Measurements from ENCODE around the gene IDH2. TPM values are rescaled to one million over a fixed set of nuclear protein-coding genes. Genes with fewer than 3 reads are reported as not detected.

IDH2 gene
- total and polyA plus RNA-seq, 2 of the 13 experiments (the other 11 are each of a cell fraction or from before 2014, with no cell fraction given): 121 to 145 TPM

- no peak for TF ChIP-seq ZNF724P (CRISPR knock-in tag; IDR thresholded peaks at IDR 0.05; ENCODE audit: borderline replicate concordance)
- no peak for TF ChIP-seq HIC2 (CRISPR knock-in tag; IDR thresholded peaks at IDR 0.05; ENCODE audit: low read depth)
Observed at GRCh38 chr15:90036806-90037510, 65.3 kb downstream of the IDH2 start (continued).

DNA sequence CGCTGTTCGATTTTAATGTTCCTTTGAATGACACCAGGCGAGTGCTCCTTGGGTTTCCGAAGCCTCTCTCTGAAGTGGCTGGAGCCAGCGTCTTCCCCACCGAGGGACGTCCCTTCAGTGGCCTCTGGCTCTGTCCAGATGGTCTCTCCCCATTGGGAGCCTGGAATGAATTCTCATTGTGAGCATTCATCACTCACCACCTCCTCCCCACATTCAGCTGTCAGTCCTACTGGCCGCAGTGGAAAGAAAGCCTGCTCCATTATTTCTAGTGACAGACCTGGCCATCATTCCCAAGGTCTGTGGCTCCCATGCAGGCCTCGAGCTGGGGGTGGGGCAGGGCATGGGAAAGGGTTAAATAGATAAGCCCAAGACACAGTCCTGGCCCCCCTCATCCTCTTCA lies 65.9 kb downstream of the IDH2 start:
- in situ Hi-C loops (cut with HindIII; ENCODE audit: extremely low pct_ligation_motif_present, low pct_unique_long_range_greater_than_20kb) (no loop called here), intact Hi-C loops (cut with micrococcal nuclease; ENCODE audit: unreplicated experiment) (loop anchor here (5.0 kb wide), 1 partner anchor 34 kb away; the partner anchor contains the start of gene ZNF710)
- no peaks in the 10 kb centered on the region; a peak in 2 of 5 replicates for H3K36me3 ChIP-seq (replicated peaks in 1 of 2; ENCODE audit: control insufficient read depth in 1 of 2, insufficient read depth in 2 of 2, low read length in 2 of 2)
- H3K27me3 ChIP-seq (ENCODE audit: control insufficient read depth in 1 of 2, insufficient read depth in 2 of 2, low read length in 2 of 2): no peaks in the 10 kb centered on the region
- no peak overlapping the region for H3K4me2 ChIP-seq (ENCODE audit: low read depth, low read length)
- no peak overlapping the region for H2AFZ ChIP-seq (ENCODE audit: low read length)
- 97% methylated on average over 8 of the region's 9 CpGs for WGBS (ENCODE audit: low lambda C conversion rate)
- ChIA-PET POLR2A (interaction anchor here (1.1 to 5.1 kb wide), 3 partner anchors 18 to 33 kb away, joined by 3 to 41 read pairs (median 5); partner anchors contain the start of gene ZNF710), CTCF (ENCODE audit: low intra/inter-chr PET ratio, low total read pairs) (no interaction called here)
- FAIRE-seq (no peak), DNase-seq (ENCODE audit: low spot score) (no peak), ATAC-seq (no peak)
- BruUV-seq (replicated peaks): no TSS peak
- H3K4me3 ChIP-seq (replicated peaks in 1 of 3; ENCODE audit: insufficient read depth in 1 of 3, low read depth in 2 of 3, low read length in 3 of 3): no peak overlapping the region
- H3K9ac ChIP-seq (ENCODE audit: insufficient read depth, low read depth, low read length): no peak overlapping the region
- H4K20me1 ChIP-seq (ENCODE audit: insufficient read depth, low read length): peaks cover 4% of the 10 kb centered on the region; the same call in 1 of the 2 replicates
- peaks cover 82% of the 10 kb centered on the region for H3K4me1 ChIP-seq (ENCODE audit: insufficient read depth, low read length)
- no peaks in the 10 kb centered on the region for H3K9me3 ChIP-seq (ENCODE audit: low read length)
- H3K79me2 ChIP-seq (ENCODE audit: insufficient read depth, low read length): peaks cover 33% of the 10 kb centered on the region
- H3K27ac ChIP-seq (ENCODE audit: extremely low read length, insufficient read depth, low read length): no peak overlapping the region
- TF ChIP-seq SCMH1 (CRISPR knock-in tag; IDR thresholded peaks at IDR 0.05; ENCODE audit: borderline replicate concordance): no peak
- no peak for TF ChIP-seq KLF12 (CRISPR knock-in tag; IDR thresholded peaks at IDR 0.05; ENCODE audit: borderline replicate concordance)
- TF ChIP-seq ZNF260 (CRISPR knock-in tag; IDR thresholded peaks at IDR 0.05; ENCODE audit: borderline replicate concordance, low read depth): no peak
- TF ChIP-seq ZNF687 (CRISPR knock-in tag; IDR thresholded peaks at IDR 0.05): no peak
- no peak for TF ChIP-seq ZNF136 (CRISPR knock-in tag; IDR thresholded peaks at IDR 0.05; ENCODE audit: low read depth)
- TF ChIP-seq SNAPC2 (CRISPR knock-in tag; IDR thresholded peaks at IDR 0.05): no peak
- TF ChIP-seq CREM (IDR thresholded peaks at IDR 0.05): no peak
- no peak for TF ChIP-seq CREM (CRISPR knock-in tag; IDR thresholded peaks at IDR 0.05)
- TF ChIP-seq ZNF253 (CRISPR knock-in tag; IDR thresholded peaks at IDR 0.05; ENCODE audit: borderline replicate concordance): no peak
- TF ChIP-seq NR3C1 (CRISPR knock-in tag; IDR thresholded peaks at IDR 0.05): no peak
- TF ChIP-seq, protein P1, sequence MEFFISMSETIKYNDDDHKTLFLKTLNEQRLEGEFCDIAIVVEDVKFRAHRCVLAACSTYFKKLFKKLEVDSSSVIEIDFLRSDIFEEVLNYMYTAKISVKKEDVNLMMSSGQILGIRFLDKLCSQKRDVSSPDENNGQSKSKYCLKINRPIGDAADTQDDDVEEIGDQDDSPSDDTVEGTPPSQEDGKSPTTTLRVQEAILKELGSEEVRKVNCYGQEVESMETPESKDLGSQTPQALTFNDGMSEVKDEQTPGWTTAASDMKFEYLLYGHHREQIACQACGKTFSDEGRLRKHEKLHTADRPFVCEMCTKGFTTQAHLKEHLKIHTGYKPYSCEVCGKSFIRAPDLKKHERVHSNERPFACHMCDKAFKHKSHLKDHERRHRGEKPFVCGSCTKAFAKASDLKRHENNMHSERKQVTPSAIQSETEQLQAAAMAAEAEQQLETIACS (CRISPR knock-in tag; IDR thresholded peaks at IDR 0.05): no peak
